OCI-LY7 (cell line): Measurements from ENCODE around the gene DPF3. TPM values are rescaled to one million over a fixed set of nuclear protein-coding genes. Genes with fewer than 3 reads are reported as not detected.

Experiments
- BruUV-seq: library from RNA; stranded (reverse); fragments of 400-500 nt; replicated peaks from 2 replicates; lab custom pipeline; 2021; lab: Mats Ljungman, UMichigan
- CTCF ChIA-PET: fragments of 300-600 bp; sonication (Branson Sonifier 250); formaldehyde crosslinking; loops from one replicate; lab custom pipeline; 2022; ENCODE audit warnings: antibody characterized with exemption; ENCODE audit not compliant: unreplicated experiment; lab: Charles Lee
- POLR2A ChIA-PET: fragments of 300-600 bp; sonication (Branson Sonifier 250); formaldehyde crosslinking; loops from one replicate; lab custom pipeline; 2022; ENCODE audit warnings: antibody characterized with exemption; lab: Charles Lee
- DNase-seq: peaks from one replicate; pipeline ENCODE4 v3.0.0-alpha.2; 2015; ENCODE audit warnings: low spot score
- H2AFZ ChIP-seq: fragments of 200-600 bp; sonication (generic), shearing (Covaris generic); 2 replicates; pipeline ENCODE4 v1.6.1; 2014; ENCODE audit warnings: mild to moderate bottlenecking, antibody characterized with exemption, low read length, moderate library complexity
- H3K27ac ChIP-seq: fragments of 200-600 bp; sonication (generic); 2 replicates; pipeline ENCODE4 v1.5.1; 2014; ENCODE audit warnings: mixed run types, low read depth, mild to moderate bottlenecking, moderate library complexity, low read length, inconsistent platforms; ENCODE audit not compliant: poor library complexity, severe bottlenecking
- H3K36me3 ChIP-seq: fragments of 200-600 bp; sonication (generic); 2 replicates; pipeline ENCODE4 v1.6.1; 2014; ENCODE audit warnings: mild to moderate bottlenecking, antibody characterized with exemption, low read length, moderate library complexity, mixed read lengths; ENCODE audit not compliant: insufficient read depth
- H3K4me1 ChIP-seq: fragments of 200-600 bp; sonication (generic); 2 replicates; pipeline ENCODE4 v1.5.1; 2014; ENCODE audit warnings: mild to moderate bottlenecking, low read length; ENCODE audit not compliant: insufficient read depth, poor library complexity, severe bottlenecking
- H3K4me2 ChIP-seq: fragments of 200-600 bp; sonication (generic); 2 replicates; pipeline ENCODE4 v1.6.1; 2014; ENCODE audit warnings: mild to moderate bottlenecking, low read length
- H3K4me3 ChIP-seq: fragments of 200-600 bp; sonication (generic); 2 replicates; pipeline ENCODE4 v1.5.1; 2014; ENCODE audit warnings: mild to moderate bottlenecking, low read depth, low read length; ENCODE audit not compliant: poor library complexity, severe bottlenecking
- H3K79me2 ChIP-seq: fragments of 200-600 bp; sonication (generic); 2 replicates; pipeline ENCODE4 v1.6.1; 2016; ENCODE audit warnings: low read depth, mild to moderate bottlenecking, low read length, moderate library complexity, mixed read lengths; ENCODE audit not compliant: insufficient read depth
- H3K9me2 ChIP-seq: fragments of 200-600 bp; sonication (generic); 2 replicates; pipeline ENCODE4 v1.6.1; 2016; ENCODE audit warnings: mild to moderate bottlenecking, low read length, mixed read lengths; ENCODE audit not compliant: insufficient read depth
- H3K9me3 ChIP-seq: fragments of 200-600 bp; sonication (generic); 2 replicates; pipeline ENCODE4 v1.6.1; 2014; ENCODE audit warnings: mild to moderate bottlenecking, mixed run types, low read length, mixed read lengths
- H4K20me1 ChIP-seq: fragments of 200-600 bp; sonication (generic); 2 replicates; pipeline ENCODE4 v1.6.1; 2014; ENCODE audit warnings: mild to moderate bottlenecking, antibody characterized with exemption, low read length, moderate library complexity, mixed read lengths; ENCODE audit not compliant: insufficient read depth
- CTCF ChIP-seq: fragments of 200-600 bp; sonication (generic); conservative IDR thresholded peaks from 2 replicates; pipeline ENCODE4 v1.5.1; 2014; ENCODE audit warnings: mild to moderate bottlenecking, antibody characterized with exemption, low read length, moderate library complexity, mixed read lengths
- EZH2phosphoT487 ChIP-seq: fragments of 200-600 bp; sonication (generic); IDR thresholded peaks from 2 replicates; pipeline ENCODE4 v1.6.1; 2018; ENCODE audit warnings: low read depth, borderline replicate concordance, mild to moderate bottlenecking, mixed run types, antibody characterized with exemption, low read length, moderate library complexity, mixed read lengths
- intact Hi-C: fragments of 100-400 bp; cut with micrococcal nuclease; formaldehyde crosslinking; loops from one replicate; pipeline ENCODE4 v1.10.0; 2022; ENCODE audit not compliant: unreplicated experiment
- small RNA-seq: library from RNA; depleted of rRNA; stranded (forward); fragments of <200 nt; gene quantifications from one replicate; pipeline ENCODE3, GENCODE V24; 2014
- total RNA-seq, 2 experiments: library from RNA; depleted of rRNA in 1 of 2; stranded (reverse); fragments of >200 nt in 1 of 2; shearing (Covaris generic) in 1 of 2; gene quantifications; 2 replicates each; pipeline ENCODE4 v1.2.3, GENCODE V29; 2014 to 2022

The DPF3 gene
- total RNA-seq, 2 experiments from 2014 or later = 0.42 TPM; not detected in 1

GRCh38 chr14:72574715-72575114 lies 319.2 kb downstream of the DPF3 start:
- Histone ChIP-seq H3K27ac (no peak overlapping the region), H4K20me1 (no peaks in the 10 kb centered on the region), H3K9me2 (no peaks in the 10 kb centered on the region), H3K9me3 (no peaks in the 10 kb centered on the region), H3K4me1 (no peaks in the 10 kb centered on the region), H3K79me2 (no peaks in the 10 kb centered on the region), H3K4me3 (no peak overlapping the region), H2AFZ (no peak overlapping the region), H3K4me2 (no peak overlapping the region), H3K36me3 (no peaks in the 10 kb centered on the region)
- ChIA-PET CTCF (no interaction called here), POLR2A (no interaction called here)
- no TSS peak for BruUV-seq
- intact Hi-C loops = no loop called here
- TF ChIP-seq CTCF (no peak), EZH2phosphoT487 (no peak)
- DNase-seq = no peak

GRCh38 chr14:72573725-72574417 lies 320.0 kb downstream of the DPF3 start:
- H3K79me2 ChIP-seq = no peaks in the 10 kb centered on the region
- intact Hi-C loops = no loop called here
- H3K9me2 ChIP-seq = no peaks in the 10 kb centered on the region
- H3K4me1 ChIP-seq = no peaks in the 10 kb centered on the region
- no peak overlapping the region for H3K27ac ChIP-seq
- H4K20me1 ChIP-seq = no peaks in the 10 kb centered on the region
- H2AFZ ChIP-seq = no peak overlapping the region
- H3K4me3 ChIP-seq = no peak overlapping the region
- no peak overlapping the region for H3K4me2 ChIP-seq
- no TSS peak for BruUV-seq
- no peaks in the 10 kb centered on the region for H3K9me3 ChIP-seq
- TF ChIP-seq EZH2phosphoT487 = no peak
- no peak for TF ChIP-seq CTCF
- ChIA-PET CTCF (interaction anchor here (0.7 kb wide), 1 partner anchor 15 kb away, joined by 3 read pairs; no protein-coding TSS in a partner anchor), POLR2A (no interaction called here)
- no peak for DNase-seq
- H3K36me3 ChIP-seq = no peaks in the 10 kb centered on the region

Small RNA genes within 50 kb of the gene (small RNA-seq; reads per million reads assigned to genes)
- gene RF00019 = not detected

Other genes with a start within 250 kb of the DPF3 start
- 31.1 and 37.5 TPM in 2 replicates for gene DCAF4, start 32.4 kb upstream of the DPF3 start, total RNA-seq (2014; rRNA removed; shearing (Covaris generic))
- 45.9 and 48.8 TPM in 2 replicates for gene DCAF4, start 32.4 kb upstream of the DPF3 start, total RNA-seq (2022)
- 8.1 and 11.5 TPM in 2 replicates for gene ZFYVE1, start 133.0 kb upstream of the DPF3 start, total RNA-seq (2014; rRNA removed; shearing (Covaris generic))
- 14.3 and 15.1 TPM in 2 replicates for gene ZFYVE1, start 133.0 kb upstream of the DPF3 start, total RNA-seq (2022)
- gene RBM25, start 164.4 kb upstream of the DPF3 start, total RNA-seq (2014; rRNA removed; shearing (Covaris generic)) = 60.1 and 70.5 TPM in 2 replicates
- 119 and 120 TPM in 2 replicates for gene RBM25, start 164.4 kb upstream of the DPF3 start, total RNA-seq (2022)
- 16.9 and 28.0 TPM in 2 replicates for gene PSEN1, start 242.4 kb upstream of the DPF3 start, total RNA-seq (2014; rRNA removed; shearing (Covaris generic))
- 24.4 and 25.9 TPM in 2 replicates for gene PSEN1, start 242.4 kb upstream of the DPF3 start, total RNA-seq (2022)